HepG2 (cell line): ENCODE results near the gene HACL1. TPM values are rescaled to one million over a fixed set of nuclear protein-coding genes. Genes with fewer than 3 reads are reported as not detected.
A peak's percentile ranks its signal among the peaks of the same experiment; 100 is the strongest.

Experiments
- E2F5 ChIP-seq: sonication (generic); formaldehyde crosslinking; conservative IDR thresholded peaks from 2 replicates; pipeline ENCODE4 v1.4.0; 2020; ENCODE audit warnings: missing genetic modification reagents
- ESRRA ChIP-seq: sonication (generic); formaldehyde crosslinking; IDR thresholded peaks from 2 replicates; pipeline ENCODE4 v1.5.1; 2020; ENCODE audit warnings: mild to moderate bottlenecking, low read depth, missing genetic modification reagents
- ETV5 ChIP-seq: IDR thresholded peaks from 2 replicates; pipeline ENCODE4 v1.6.1; 2018; ENCODE audit warnings: missing biosample characterization, missing genetic modification reagents, inconsistent platforms, borderline replicate concordance
- FOXK2 ChIP-seq: fragments of 450-650 bp; IDR thresholded peaks from 2 replicates; pipeline ENCODE4 v1.6.1; 2016
- FOXO1 ChIP-seq: sonication (generic); formaldehyde crosslinking; IDR thresholded peaks from 2 replicates; pipeline ENCODE4 v1.4.0; 2020; ENCODE audit warnings: missing genetic modification reagents
- HHEX ChIP-seq: IDR thresholded peaks from 2 replicates; pipeline ENCODE4 v1.6.1; 2016; ENCODE audit warnings: control low read depth
- HOXA3 ChIP-seq: sonication (generic); formaldehyde crosslinking; IDR thresholded peaks from 2 replicates; pipeline ENCODE4 v1.5.0; 2020; ENCODE audit warnings: missing genetic modification reagents
- ISX ChIP-seq: sonication (generic); formaldehyde crosslinking; conservative IDR thresholded peaks from 2 replicates; pipeline ENCODE4 v1.5.0; 2020; ENCODE audit warnings: missing genetic modification reagents
- KAT8 ChIP-seq: IDR thresholded peaks from 2 replicates; pipeline ENCODE4 v1.6.1; 2016; ENCODE audit warnings: missing genetic modification reagents, missing compliant biosample characterization
- KLF11 ChIP-seq: IDR thresholded peaks from 2 replicates; pipeline ENCODE4 v1.6.1; 2016; ENCODE audit warnings: missing compliant biosample characterization
- MEF2D ChIP-seq: sonication (generic); formaldehyde crosslinking; IDR thresholded peaks from 2 replicates; pipeline ENCODE4 v1.5.1; 2020; ENCODE audit warnings: mild to moderate bottlenecking, missing genetic modification reagents
- MIER3 ChIP-seq: IDR thresholded peaks from 2 replicates; pipeline ENCODE4 v1.6.1; 2016; ENCODE audit warnings: missing compliant biosample characterization, borderline replicate concordance
- MYPOP ChIP-seq: sonication (generic); formaldehyde crosslinking; IDR thresholded peaks from 2 replicates; pipeline ENCODE4 v1.8.1; 2023; ENCODE audit warnings: mild to moderate bottlenecking, moderate library complexity, missing genetic modification reagents
- PHF8 ChIP-seq: sonication (generic); formaldehyde crosslinking; IDR thresholded peaks from 2 replicates; pipeline ENCODE4 v1.5.0; 2020; ENCODE audit warnings: missing genetic modification reagents
- RXRB ChIP-seq: IDR thresholded peaks from 2 replicates; pipeline ENCODE4 v1.6.1; 2016; ENCODE audit warnings: borderline replicate concordance, missing genetic modification reagents, missing compliant biosample characterization
- SATB2 ChIP-seq: sonication (generic); formaldehyde crosslinking; IDR thresholded peaks from 2 replicates; pipeline ENCODE4 v1.5.0; 2020; ENCODE audit warnings: missing genetic modification reagents
- SP140L ChIP-seq: sonication (generic); formaldehyde crosslinking; IDR thresholded peaks from 2 replicates; pipeline ENCODE4 v1.4.0; 2020; ENCODE audit warnings: missing genetic modification reagents, borderline replicate concordance
- THYN1 ChIP-seq: sonication (generic); formaldehyde crosslinking; IDR thresholded peaks from 2 replicates; pipeline ENCODE4 v1.8.1; 2023; ENCODE audit warnings: low read depth, mild to moderate bottlenecking, moderate library complexity, missing genetic modification reagents, borderline replicate concordance
- ZBTB39 ChIP-seq: sonication (generic); formaldehyde crosslinking; IDR thresholded peaks from 2 replicates; pipeline ENCODE4 v1.5.0; 2020; ENCODE audit warnings: missing genetic modification reagents
- ZBTB43 ChIP-seq: sonication (generic); formaldehyde crosslinking; conservative IDR thresholded peaks from 2 replicates; pipeline ENCODE4 v1.4.0; 2020; ENCODE audit warnings: missing genetic modification reagents
- ZFP36L2 ChIP-seq: sonication (generic); formaldehyde crosslinking; IDR thresholded peaks from 2 replicates; pipeline ENCODE4 v1.4.0; 2020; ENCODE audit warnings: missing genetic modification reagents
- ZNF460 ChIP-seq: sonication (generic); formaldehyde crosslinking; IDR thresholded peaks from 2 replicates; pipeline ENCODE4 v1.5.1; 2020; ENCODE audit warnings: missing genetic modification reagents, mild to moderate bottlenecking, borderline replicate concordance
- ZNF496 ChIP-seq: sonication (generic); formaldehyde crosslinking; IDR thresholded peaks from 2 replicates; pipeline ENCODE4 v1.8.1; 2023; ENCODE audit warnings: mild to moderate bottlenecking, moderate library complexity, missing genetic modification reagents; ENCODE audit not compliant: insufficient replicate concordance
- ZNF577 ChIP-seq: sonication (generic); formaldehyde crosslinking; IDR thresholded peaks from 2 replicates; pipeline ENCODE4 v1.4.0; 2020; ENCODE audit warnings: mild to moderate bottlenecking, low read depth, missing genetic modification reagents, borderline replicate concordance
- ZNF607 ChIP-seq: sonication (generic); formaldehyde crosslinking; IDR thresholded peaks from 2 replicates; pipeline ENCODE4 v1.5.1; 2020; ENCODE audit warnings: missing genetic modification reagents, mild to moderate bottlenecking, borderline replicate concordance
- ZNF773 ChIP-seq: sonication (generic); formaldehyde crosslinking; IDR thresholded peaks from 2 replicates; pipeline ENCODE4 v1.4.0; 2020; ENCODE audit warnings: missing genetic modification reagents, borderline replicate concordance
- ZNF792 ChIP-seq: IDR thresholded peaks from 2 replicates; pipeline ENCODE4 v1.6.1; 2016
- polyA plus RNA-seq, 8 experiments: library from polyadenylated mRNA; depleted of rRNA in 3 of 8; stranded (reverse) in 7 of 8; unstranded in 1 of 8; fragments of >200 nt; fragmentation: Illumina TruSeq in 4 of 8; extraction: Trizol in 4 of 8; gene quantifications; 2 replicates each; pipeline versions ENCODE4 v1.2.1 to v1.2.3, GENCODE V29; 2011 to 2016; ENCODE audit warnings: low read depth in 4 of 8, missing spikeins in 1 of 8, mixed read lengths in 1 of 8; ENCODE audit not compliant: insufficient read depth in 1 of 8
- total RNA-seq, 5 experiments: library from RNA; depleted of rRNA; stranded (reverse); fragments of >200 nt; fragmentation: Illumina TruSeq; extraction: Trizol; gene quantifications; 2 replicates each; pipeline ENCODE4 v1.2.3, GENCODE V29; 2016; ENCODE audit warnings: low read depth in 1 of 5

The HACL1 gene
- total and polyA plus RNA-seq, 2 of the 13 experiments (the other 11 are each of a cell fraction or from before 2014, with no cell fraction given), result 22.1 to 25.7 TPM

GRCh38 chr3:15601399-15602145 lies at the start of gene HACL1, which contains the start of gene BTD (continued):
- TF ChIP-seq ZBTB43 (CRISPR knock-in tag) (no peak), PHF8 (peak; percentile 82), E2F5 (peak; percentile 81), MYPOP (peak; percentile 43; the same call in 1 of the 2 replicates), ESRRA (CRISPR knock-in tag) (0 out of 2 replicates have a peak, but pooled peaks have one; percentile 25), SP140L (CRISPR knock-in tag) (peak; percentile 61; the same call in 1 of the 2 replicates), ZNF460 (CRISPR knock-in tag) (no peak), MEF2D (peak; percentile 77), ZNF773 (CRISPR knock-in tag) (no peak), FOXO1 (peak; percentile 56), KAT8 (peak; percentile 84), FOXK2 (peak; percentile 100), HHEX (CRISPR knock-in tag) (no peak), KLF11 (peak; percentile 83; the same call in 1 of the 2 replicates), SATB2 (CRISPR knock-in tag) (no peak), RXRB (CRISPR knock-in tag) (peak; percentile 42; the same call in 1 of the 2 replicates), THYN1 (no peak), HOXA3 (peak; percentile 48), ZNF496 (CRISPR knock-in tag) (no peak), ZFP36L2 (CRISPR knock-in tag) (0 out of 2 replicates have a peak, but pooled peaks have one; percentile 1), ZNF607 (CRISPR knock-in tag) (peak; percentile 77), ETV5 (CRISPR knock-in tag) (no peak), ZBTB39 (CRISPR knock-in tag) (no peak), MIER3 (CRISPR knock-in tag) (peak; percentile 8), ZNF792 (CRISPR knock-in tag) (peak; percentile 61; the same call in 1 of the 2 replicates), ISX (no peak), ZNF577 (CRISPR knock-in tag) (no peak)
